ENCODE measurements around the gene CDX2. TPM values are rescaled to one million over a fixed set of nuclear protein-coding genes. Genes with fewer than 3 reads are reported as not detected.

CDX2 gene
- total RNA-seq, 4 donors from 2014 or later = not detected

DNA sequence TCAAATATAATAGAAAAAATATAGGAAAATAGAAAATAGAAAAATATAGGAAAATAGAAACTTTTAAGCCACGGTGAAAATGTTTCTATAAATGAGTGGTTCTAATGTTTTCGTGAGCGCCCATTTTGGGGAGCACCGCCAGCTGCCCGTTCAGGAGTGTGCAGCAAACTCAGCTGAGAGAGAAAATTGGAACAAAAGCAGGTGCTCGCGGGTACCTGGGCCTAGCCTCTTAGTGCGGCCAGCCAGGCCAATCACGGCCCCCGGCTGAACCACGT is 49.5 kb downstream of the CDX2 start:
- TF ChIP-seq, protein P1, sequence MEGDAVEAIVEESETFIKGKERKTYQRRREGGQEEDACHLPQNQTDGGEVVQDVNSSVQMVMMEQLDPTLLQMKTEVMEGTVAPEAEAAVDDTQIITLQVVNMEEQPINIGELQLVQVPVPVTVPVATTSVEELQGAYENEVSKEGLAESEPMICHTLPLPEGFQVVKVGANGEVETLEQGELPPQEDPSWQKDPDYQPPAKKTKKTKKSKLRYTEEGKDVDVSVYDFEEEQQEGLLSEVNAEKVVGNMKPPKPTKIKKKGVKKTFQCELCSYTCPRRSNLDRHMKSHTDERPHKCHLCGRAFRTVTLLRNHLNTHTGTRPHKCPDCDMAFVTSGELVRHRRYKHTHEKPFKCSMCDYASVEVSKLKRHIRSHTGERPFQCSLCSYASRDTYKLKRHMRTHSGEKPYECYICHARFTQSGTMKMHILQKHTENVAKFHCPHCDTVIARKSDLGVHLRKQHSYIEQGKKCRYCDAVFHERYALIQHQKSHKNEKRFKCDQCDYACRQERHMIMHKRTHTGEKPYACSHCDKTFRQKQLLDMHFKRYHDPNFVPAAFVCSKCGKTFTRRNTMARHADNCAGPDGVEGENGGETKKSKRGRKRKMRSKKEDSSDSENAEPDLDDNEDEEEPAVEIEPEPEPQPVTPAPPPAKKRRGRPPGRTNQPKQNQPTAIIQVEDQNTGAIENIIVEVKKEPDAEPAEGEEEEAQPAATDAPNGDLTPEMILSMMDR (IDR thresholded peaks at IDR 0.05; ENCODE audit: low read depth) = no peak

DNA sequence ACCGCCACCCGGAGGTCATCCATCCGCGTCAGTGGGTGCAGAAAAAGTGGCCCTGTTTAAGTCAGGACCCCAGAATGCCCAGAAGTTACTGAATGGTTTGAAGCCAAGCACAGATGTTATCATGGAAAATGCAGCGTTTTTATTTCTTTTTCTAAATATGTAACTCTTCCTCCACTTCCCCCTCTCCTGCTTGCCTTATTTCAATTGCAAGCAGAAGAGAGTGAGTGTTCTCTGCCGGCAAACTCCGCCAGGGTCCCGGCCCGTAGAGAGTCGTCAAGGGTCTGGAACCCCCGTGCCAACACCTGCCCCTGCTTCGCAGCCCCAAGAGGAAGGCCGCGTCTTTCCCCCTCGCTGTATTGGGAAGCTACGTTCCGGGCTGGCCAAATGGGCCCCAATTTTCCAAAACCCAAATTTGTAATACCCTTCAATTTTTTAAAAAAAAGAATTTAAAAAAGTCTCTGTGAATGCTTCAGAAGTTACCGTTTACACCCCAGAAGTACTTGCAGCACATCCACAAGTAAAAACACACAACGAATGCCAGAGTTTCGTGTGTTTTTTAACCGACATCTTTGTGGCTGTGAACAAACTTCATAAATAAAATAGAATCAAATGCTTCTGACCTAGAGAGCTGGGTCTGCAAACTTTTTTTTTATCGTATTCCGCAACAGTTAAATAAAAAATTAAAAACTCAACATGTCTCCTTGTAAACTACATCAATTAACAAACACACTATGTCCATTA is 50.0 kb downstream of the CDX2 start:
- TF ChIP-seq, protein P1 (IDR thresholded peaks at IDR 0.05; ENCODE audit: low read depth) = no peak

GRCh38 chr13:27918041-27918917 is 50.8 kb downstream of the CDX2 start:
- TF ChIP-seq, protein P1 (IDR thresholded peaks at IDR 0.05; ENCODE audit: low read depth) = no peak

- TF ChIP-seq, protein P1 (IDR thresholded peaks at IDR 0.05; ENCODE audit: low read depth) = no peak
Observed at GRCh38 chr13:27917121-27917947, 51.8 kb downstream of the CDX2 start.

DNA sequence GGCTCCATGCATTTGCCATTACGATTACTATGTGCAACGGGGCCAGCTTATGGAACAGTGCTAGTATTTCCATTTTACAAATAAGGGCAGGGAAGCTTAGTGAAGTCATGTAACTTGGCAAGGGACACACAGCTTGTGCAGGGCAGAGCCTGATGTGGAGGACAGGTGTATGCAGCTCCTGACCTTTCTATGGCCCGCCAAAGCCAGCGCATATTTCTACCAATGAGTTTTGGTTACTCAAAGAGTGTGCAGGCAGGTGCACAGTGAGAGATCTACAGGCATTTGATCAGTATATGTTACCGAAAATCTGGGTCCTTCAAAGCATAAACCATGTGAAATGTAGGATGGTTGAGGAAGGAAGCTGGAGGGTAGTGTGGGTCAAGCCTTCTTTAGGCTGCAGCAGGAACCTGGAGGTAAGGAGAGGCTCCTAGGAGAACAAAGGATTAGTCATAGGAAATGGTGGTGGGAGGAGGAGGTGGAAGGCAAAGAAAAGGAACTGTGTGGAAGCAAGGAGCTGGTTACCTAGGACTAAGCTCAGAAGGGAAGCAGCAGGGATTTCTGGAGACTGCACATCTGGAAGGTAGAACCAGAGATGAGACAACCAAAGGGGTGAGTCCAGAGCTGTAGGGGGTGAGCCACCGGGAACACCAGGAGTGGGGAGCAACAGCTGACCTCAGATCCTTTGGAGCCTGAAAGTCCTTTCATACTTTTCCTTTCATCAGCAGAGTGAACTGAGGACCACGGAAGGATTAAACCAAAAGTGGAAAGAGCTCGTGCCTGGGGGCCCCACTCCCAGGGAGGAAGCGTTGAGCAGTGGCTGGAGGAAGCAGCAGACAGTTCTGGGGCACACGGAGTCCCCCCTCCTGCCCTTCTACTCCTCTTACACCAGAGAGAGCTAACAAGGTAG is 53.6 kb downstream of the CDX2 start:
- TF ChIP-seq, protein P1 (IDR thresholded peaks at IDR 0.05; ENCODE audit: low read depth) = no peak

DNA sequence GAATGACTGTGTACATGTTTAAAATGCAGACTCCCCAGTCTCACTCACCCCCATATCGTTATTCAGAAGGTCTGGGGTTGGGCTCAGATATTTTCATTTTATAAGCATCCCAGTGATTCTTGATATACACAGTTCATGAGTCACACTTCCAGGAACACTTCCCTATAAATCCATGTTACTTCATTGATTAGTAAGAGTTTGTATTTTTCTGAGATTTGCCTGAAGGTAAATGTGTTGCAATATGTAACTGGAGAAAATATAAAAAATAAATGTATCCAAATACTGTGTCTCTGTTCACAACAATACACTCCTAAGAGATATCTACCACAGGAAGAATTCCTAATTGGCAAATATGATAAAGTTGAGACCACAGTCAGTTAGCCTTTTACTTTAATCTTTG is 56.0 kb downstream of the CDX2 start:
- TF ChIP-seq, protein P1 (IDR thresholded peaks at IDR 0.05; ENCODE audit: low read depth) = no peak

Data from subcutaneous adipose tissue (tissue), 4 donors.